Hematopoietic multipotent progenitor cell treated with erythropoietin and hydrocortisone succinate and interleukin-3 and kit ligand, for 8 days (in vitro differentiated cells): ENCODE results near the gene STOML2.

Experiments
- DNase-seq: peaks from one replicate; pipeline ENCODE4 v3.0.0-alpha.2; 2015

Gene STOML2

DNA sequence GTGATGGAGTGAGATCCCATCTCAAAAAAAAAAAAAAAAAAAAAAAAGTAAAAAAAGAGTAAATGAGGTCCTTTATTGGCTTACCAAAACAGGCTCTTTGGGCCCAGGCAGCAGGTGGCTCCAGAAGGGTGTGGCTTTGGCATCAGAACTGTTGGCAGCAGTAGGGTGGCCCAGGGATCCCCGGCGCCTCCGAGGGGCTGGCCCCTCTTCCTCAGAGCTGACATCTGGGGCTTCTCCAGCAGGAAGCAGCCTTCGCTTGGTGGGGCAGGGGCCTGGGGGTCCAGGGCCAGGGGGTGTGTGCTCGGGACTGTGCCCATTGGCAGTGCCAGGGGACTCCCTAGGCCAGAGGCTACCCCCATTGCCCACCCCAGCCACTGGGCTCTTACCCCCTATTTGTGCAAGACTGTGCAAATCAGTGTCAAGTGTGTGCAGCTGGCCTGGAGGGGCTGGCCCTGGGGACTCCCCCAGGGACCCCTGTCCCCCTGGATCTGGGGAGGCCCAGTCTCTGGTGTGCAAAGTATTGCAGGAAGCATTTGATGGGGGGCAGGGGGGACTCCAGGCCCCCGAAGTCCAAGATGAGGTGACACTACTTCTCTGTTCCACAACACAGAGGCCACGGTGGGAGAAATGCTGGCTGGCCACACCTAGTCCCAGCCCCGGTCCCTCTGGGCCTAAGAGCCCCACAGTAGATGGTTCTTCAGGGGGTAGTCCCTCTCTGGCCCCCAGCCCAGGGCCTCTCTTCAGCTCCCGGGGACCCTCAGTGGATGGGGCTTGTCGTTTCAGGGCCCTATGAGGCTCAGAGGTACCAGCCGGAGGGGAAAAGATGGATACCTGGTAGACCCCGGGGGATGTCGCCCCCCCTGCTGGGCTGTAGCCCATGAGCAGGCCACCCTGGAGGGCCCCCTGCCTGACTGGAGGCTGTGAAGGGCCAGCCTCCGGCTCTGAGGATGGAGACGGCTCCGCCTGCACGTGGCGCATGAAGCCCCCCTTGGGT, 4.7 kb upstream of the STOML2 start:
- peak; percentile 27 for DNase-seq

DNA sequence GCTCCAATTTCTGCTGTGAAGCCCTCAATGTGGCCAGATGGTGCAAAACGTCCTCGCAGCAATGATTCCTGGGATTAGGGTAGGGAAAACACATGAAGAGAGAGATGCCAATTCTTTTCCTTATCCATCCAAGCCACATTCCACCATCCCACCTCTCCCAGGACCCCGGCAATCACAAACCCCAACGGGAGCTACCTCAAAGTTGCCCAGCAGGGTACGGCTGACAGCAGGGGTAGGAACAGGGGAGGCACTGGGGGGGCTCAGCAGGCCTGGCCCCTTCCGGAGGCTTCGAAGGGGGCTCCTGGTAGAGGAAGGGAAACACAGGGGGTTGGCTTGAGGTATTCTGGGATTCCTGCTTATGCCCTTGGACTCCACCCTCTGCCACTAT, 3.4 kb upstream of the STOML2 start:
- DNase-seq = no peak

DNA sequence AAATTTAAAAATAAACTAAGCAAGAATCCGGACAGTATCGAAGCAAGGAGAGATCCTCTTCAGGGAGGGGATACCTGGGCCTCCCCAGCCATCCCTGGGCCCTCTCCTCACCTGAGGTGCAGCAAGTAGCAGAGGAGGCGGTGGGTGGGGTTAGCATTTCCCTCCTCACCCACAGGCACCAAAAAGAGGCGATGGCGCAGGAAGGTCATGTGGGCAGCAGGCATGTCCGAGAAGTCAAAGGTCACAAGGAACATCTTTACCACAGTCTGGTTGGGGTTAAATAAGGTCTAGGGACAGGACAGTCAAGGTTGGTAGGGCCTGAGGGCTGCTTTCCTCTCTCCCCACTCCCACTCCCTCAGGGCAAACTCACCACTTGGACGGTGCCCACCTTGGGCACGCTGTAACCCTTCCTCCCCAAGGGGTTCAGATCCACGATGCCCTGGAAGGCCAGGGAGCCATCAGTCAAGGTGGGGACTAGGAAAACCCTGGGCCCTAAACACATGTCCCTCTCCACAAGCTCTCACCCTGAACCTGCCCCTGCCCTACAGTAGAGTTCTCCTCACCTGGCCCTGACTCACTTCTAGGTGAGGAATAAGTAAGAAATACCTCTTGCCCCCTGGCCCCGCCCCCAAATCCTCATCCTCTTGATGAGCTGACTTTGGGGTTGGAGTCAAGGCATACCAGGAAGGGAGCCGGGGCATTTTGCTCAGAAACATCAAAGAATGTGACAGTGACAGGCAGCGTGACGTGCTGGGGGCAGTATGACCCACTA, 2.8 kb upstream of the STOML2 start:
- no peak for DNase-seq

DNA sequence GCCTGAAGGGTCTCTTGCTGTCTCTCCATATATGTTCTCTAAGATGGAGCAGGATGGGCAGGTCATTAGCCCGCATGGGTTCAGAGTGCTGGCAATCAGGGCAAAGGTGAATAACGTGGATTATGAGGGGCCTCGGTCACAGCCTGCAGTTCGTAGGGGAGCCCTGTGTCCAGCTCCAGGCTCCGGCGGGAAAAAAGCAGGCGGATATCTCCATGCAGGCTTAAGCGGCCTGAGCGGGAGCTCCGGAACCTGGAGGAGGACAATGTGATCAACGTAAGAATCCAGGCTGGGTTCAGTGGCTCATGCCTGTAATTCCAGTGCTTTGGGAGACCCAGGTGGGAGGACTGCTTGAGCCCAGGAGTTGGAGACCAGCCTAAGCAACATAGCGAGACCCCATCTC, 2.2 kb upstream of the STOML2 start:
- DNase-seq = no peak

DNA sequence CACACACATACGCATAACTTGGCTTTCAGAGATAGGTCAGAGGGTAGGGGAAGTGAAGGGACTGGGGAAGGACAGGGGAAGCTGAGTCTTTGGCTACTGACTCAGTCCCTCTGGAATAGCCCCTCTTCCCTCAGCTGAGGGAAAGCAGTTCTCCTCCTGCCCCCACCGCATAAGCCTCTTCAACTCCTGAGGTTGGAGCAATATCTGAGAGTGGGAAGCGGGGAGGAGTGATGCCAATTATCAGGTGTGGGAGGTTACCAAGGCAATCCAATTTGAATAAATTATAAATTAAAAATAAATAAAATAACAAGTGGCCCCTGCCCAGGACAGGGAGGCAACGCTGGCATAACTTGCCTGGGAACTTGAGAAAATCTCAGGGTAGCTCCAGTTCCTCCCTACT, 1.7 kb upstream of the STOML2 start:
- DNase-seq = no peak

DNA sequence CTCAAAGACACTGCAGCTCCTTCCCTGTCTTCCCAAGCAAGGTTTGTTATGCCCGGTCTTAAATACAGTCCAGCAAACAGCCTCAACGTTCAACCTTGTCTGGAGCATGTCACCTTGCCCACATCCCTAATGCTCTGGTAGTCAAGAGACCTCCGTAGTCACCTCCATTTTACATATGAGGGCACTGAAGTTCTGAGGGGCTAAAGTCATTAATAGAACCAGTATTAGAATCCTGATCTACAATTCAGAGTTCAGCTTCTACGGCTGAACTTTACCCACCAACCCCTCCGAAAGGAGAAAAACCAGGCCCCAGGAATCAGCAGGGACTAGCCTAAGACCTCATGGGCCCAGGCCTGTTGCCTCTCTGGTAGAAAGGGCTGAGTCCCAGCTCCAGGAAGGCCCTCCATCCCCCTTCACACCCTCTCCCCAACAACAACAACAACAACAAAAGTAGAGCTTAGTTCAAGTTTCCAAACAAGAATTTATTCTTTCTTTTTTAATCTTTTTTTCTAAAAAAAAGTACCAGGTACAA, 795 bp upstream of the STOML2 start:
- DNase-seq = no peak

DNA sequence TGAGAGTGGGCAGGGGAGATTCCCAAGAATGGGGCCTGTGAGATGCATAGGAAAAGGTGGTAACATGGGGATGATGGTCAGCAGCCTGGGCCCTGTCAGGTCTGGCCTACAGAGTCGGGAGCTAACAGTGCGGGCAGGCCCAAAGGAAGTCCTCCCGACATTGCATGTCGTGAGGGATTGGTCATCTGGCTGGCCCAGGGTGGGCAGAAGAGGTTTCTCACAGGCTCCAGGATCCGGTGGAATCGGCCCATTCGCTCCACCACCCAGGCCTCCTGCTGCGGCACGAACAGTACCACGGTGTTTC, 514 bp downstream of the STOML2 start:
- DNase-seq = no peak

DNA sequence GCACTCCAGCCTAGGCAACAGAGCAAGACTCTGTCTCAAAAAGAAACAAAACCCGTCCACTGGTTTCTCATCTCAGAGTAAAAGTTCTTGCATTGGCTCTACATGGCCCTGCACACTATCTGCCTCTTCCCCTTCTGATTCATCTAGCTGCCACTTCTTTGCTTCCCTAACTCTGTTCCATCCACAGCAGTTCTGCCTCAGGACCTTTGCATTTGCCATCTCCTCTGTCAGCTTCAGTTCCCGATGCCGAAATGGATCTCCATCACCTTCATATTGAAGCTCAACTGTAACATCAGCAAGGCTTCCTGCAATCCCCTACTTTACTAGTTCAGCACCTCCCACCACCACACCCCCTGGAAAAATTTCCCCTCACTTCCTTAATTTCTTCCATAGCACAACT, 5.4 kb downstream of the STOML2 start:
- no peak for DNase-seq

DNA sequence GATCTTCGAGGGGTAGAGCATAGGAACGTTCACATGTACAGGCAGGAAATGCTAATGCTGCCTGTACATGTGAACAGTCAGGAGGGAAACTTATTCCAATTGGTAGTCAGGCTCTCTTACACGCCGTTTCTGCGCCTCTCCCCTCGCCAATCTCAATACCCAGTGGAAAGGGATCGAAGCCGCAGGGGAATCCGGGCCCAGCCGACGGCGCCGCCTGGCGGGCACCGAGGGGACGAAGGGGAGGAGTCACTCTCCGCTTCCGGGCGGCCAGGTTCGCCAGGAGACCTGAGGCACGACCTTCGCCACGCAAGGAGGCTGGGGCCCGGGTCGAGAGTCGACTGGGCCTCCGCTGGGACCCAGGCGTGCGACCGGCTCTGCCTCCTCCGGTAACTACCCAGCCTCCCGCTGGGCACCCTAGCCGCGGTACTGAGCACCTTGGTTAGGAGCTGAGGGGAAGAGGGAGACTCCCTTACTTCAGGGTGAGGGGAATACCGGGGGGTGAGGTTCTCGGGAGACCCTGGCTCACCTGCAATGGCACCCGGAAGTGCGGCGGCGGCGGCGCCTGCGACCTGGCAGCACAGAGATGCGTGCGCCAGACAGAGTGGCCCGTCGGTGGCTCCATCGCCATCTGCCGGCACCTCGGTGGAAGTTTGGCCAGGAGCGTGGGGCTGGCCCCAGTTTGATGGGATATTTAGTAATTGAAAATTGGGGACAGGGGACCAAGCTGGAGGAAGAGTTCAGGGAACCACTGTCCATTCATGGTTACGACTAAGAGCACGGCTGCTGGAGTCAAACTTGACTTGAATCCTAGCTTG, 6.7 kb downstream of the STOML2 start, which contains the start of gene PIGO:
TSS of gene PIGO (minus strand) at position 557 of the 815 bp plus-strand sequence. CDS start 1,026 bp downstream, outside the sequence.
- DNase-seq = peak; percentile 89

DNA sequence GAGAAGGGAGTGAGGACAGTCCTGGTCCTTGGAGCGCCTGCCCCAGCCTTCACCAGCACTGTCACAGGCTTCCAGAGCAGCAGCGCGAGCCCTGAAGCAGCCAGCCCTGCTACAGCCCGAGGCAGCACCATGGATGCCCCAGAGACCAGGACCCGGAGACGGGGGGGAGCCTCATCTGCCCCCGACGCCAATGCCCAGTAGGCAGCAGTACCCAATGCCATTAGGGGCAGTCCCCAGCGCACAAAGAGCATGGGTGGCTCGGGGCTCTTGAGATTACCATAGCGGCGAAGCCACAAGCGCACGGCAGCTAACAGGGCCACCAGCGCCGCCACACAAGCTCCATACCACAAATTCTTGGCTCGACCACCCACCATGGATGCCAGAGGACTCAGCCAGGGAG, 11.4 kb downstream of the STOML2 start:
- no peak for DNase-seq

DNA sequence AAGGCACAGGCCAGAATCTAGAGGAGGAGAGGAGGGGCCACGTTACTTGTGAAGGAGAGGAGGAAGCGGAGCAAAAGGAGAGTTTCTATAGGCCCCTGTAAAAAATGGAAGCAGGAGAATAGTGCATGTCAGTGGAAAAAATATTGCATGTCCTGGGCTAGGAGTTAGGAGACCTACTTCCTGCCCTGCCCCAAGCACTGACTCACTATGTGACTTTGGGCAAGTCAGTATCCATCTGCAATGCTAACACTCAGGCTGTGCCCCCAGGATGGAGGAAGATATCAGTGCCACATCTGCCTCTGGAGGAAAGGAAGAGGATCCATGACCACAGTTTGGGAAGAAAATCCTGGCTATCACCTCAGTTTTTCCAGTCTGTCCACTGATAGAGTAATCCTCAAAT, 13.5 kb downstream of the STOML2 start:
- DNase-seq = no peak

DNA sequence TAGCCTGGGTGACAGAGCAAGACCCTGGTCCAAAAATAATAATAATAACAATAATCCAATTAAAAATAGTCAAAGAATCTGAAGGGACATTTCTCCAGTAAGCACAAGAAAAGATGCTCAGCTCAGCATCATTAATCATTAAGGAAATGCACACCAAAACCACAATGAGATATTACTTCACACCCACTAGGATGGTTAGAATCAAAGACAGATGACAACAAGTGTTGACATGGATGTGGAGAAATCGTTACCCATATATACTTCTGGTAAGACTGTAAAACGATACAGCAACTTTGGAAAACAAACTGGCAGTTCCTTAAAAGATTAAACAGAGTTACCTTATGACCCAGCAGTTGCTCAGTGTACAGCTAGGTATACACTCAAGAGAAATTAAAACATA, 17.9 kb downstream of the STOML2 start:
- no peak for DNase-seq

DNA sequence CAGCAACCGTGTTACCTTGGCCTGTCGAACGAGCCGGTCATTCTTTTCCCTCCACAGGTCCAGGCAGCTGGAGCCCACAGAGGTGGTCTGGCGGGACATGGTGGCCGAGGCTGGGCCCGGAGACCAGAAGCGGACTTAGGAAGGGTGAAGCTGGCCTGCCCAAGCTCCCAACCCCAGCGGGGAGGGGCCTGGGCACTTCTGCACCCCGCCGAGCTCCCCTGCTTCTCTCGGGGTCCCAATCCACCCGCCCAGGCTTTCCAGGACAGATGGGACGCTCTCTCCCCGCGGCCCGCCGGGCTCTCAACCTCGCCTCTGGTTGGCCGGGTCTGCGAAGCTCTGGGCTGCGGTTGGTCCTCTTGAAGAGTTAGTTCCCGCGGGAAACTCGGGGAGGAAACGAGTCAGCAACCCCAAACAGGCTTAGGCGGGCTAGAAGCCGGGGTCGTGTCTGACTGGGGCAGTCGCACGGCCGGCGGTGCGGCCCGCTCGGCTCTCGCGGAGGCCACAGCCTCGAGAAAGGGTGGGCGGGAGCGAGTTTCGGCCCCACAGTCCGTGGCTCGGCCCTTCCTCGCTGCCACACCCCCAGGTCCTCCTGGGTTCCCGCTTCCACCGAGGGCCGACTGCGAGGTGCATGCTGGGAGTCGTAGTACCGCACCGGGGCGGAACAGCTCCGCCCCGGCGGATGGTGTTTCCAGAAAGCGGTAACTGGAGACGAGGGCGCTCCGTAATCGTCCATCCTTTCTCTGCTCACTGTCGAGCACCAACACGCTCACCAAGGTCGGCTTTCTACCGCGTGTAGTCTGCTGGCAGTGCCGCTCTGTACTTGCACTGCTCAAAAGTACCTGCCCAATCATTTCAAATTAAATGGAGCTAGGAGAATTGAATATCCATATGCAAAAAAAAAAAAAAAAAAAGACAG, 23.2 kb downstream of the STOML2 start, which contains the start of gene FANCG:
TSS of gene FANCG (minus strand) at position 517 of the 916 bp plus-strand sequence. CDS start at position 99, 418 bp downstream.
- peak; percentile 93 for DNase-seq

DNA sequence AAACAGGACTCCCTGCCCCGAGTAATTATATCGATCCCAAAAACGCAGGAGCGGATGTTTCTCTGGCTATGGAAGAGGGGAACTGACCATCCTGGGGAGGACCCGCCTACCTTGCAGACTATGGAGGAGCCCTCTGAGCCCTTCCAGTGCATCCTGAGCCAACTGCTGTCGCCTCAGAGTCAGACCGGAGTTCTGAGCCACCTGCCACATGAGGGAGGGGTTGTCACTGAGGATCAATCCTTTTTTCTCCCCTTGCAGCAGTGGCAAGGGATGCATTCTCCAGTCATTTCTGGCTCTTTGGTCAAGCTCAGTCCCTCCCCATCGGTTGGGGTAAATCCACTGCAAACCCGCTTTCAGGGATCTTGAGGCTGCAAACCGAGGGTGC, 23.9 kb downstream of the STOML2 start:
- no peak for DNase-seq

DNA sequence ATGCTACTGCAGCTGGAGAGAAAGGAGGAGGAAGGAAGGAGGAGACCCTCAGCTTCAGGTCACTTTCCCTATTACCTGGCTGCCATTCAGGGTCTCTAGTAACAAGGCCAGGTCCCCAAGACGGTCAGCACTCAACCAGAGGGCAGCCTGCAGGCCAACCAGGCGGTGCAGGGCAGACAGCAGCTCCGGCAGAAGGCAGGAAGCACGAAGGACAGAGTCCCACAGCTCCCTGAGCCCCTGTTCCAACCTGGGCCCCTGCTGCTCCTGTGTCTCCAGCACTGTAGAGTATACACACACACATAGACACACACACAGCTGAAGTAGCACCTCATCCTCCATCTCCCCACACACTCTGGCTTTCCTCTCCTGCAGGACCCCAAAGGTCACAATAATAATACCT, 24.9 kb downstream of the STOML2 start:
- DNase-seq = no peak

DNA sequence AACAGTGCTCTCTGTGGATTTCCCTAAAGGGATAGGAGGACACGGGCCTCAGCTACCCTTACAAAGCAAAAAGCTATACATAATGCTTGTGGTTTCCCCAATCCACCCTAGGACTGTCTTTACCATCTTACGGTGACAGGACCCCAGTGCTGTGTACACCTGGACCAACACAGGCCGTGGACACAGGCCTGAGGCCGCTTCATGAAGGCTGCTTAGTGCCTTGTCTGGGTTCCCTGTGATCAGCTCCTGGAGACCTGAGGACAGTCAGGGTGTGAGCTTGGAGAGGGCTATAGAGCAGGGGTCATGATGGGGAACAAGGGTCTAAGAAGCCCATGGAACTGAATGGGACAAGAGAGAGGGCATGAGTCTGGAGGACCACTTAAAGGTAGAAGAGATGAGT, 26.1 kb downstream of the STOML2 start:
- no peak for DNase-seq

DNA sequence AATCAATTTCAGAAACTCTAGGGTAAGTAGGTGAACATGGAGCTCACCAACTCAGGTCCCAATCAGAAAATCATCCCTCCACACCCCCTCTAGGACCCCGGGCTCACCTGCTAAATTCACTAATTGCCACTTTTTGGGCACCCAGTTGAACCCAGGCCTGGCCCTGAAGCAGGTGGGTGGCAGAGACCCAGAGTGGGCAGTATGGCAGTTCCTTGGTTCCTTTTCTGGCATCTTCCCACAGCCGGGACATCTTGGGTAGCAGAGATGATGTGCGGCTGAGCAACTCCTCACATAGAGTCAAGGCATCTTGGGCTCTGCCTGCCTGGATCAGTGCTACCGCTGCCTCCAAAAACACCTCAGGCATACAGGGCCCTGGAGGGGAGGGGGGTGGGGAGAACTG, 27.6 kb downstream of the STOML2 start:
- no peak for DNase-seq

DNA sequence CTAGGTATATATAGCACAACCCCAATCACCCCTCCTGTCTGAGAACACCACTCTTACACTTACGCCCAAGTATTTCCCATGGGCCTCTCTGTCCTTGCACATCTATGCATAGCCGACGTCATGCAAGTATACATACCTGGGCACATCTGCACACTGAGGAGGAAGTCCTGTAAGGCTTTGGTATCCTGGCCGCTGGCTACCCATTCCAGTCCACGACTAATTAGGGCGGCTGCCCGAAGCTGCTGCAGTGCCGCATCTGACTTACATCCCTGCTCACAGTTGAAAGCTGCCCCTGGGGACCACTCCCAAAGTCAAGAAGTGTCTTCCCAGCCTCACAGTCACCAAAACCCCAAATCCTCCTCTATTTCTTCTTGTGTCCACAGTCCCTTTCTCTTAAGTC, 28.1 kb downstream of the STOML2 start:
- DNase-seq = no peak

DNA sequence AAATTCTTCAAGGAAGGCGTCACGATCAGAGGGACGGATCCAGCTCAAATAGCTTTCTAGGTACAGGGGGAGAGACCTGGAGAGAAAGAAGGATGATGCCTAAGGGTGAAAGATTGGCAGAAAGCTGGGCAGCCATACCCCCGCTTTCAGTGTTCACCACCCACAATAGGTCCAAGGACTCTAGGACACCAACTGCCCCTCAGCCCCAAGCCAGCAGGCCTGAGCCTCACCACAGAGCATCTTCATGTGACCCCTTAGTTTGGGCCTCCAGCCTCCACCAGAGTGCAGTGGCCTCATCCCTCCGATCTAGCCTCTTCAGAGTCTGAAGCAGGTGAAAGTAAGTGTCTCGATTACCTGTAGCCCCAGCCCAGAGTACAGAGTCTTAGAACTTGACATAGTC, 28.8 kb downstream of the STOML2 start:
- no peak for DNase-seq

DNA sequence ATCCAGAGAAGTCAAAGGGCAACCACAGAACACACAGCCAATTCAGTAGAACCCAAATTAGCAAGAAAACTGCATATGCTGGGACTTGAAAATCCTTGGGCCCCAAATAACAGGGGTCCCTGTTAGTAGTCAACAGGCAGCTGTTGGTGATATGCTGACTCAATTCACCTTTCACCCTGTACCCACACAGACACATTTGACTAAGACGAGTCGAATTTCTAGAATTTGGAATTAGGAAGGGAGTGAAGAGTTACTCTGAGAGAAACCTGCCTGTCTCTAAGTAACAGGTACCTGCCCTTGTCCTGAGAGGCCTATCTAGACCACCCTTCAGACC, 29.7 kb downstream of the STOML2 start:
- DNase-seq = no peak

DNA sequence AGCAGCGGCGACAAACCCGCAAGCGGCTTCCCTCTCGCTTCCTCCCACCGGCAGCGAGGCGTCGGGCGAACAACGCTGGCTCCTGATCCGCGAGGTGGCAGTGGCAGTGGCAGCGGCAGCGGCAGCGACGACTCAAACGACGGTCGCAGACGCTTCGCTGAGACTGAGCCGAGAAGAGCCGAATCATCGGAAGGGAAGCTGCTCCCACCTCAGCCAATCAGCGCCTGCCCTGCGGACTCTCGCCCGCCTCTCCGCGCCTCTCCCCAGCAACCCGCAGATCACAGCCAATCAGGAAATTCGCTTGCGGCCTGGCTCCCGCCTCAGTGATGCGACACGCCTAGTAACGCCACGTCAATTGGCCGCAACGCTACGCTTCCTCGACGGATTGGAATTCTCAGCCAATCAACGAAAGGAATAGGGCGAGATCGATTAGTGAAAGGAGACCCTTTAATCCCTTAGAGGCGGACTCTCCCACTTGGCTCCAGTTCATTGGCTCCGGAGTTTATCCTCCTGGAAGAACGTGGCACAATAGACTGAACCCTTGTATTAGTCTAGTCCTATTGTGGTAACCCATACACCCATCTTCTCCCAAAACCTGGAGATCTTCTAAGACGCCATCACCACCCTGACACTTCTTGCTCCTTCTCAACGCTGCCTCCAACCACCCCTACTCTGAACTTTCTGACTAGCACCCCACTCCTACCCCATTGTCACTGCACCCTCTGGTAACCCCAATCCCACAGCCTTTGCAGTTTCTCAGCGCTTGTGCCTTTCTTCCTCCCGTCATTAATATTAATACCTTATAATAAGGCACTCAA, 30.3 kb downstream of the STOML2 start, which contains the start of gene VCP:
TSS of gene VCP (minus strand) at position 165 of the 818 bp plus-strand sequence. CDS start 272 bp downstream, outside the sequence.
- peak; percentile 99 for DNase-seq
